ENCODE measurements around the gene GDPD4.

The GDPD4 gene

GRCh38 chr11:77231800-77232199, 69.7 kb downstream of the GDPD4 start:
- no peak overlapping the region for H3K4me3 ChIP-seq (ENCODE audit: low read depth, low read length)
- no peaks in the 10 kb centered on the region for H3K4me1 ChIP-seq (ENCODE audit: control insufficient read depth, insufficient read depth, low read length)
- H3K9me3 ChIP-seq (ENCODE audit: control insufficient read depth, insufficient read depth, low read length): no peaks in the 10 kb centered on the region
- no peak overlapping the region for H3K9ac ChIP-seq (ENCODE audit: low read depth, low read length)
- H3K27me3 ChIP-seq (ENCODE audit: control insufficient read depth, insufficient read depth, low read length): no peaks in the 10 kb centered on the region
- no peaks in the 10 kb centered on the region for H3K36me3 ChIP-seq (ENCODE audit: control insufficient read depth, insufficient read depth, low read length)

- H3K9me3 ChIP-seq (ENCODE audit: control insufficient read depth, insufficient read depth, low read length): no peaks in the 10 kb centered on the region
- H3K4me3 ChIP-seq (ENCODE audit: low read depth, low read length): no peak overlapping the region
- H3K36me3 ChIP-seq (ENCODE audit: control insufficient read depth, insufficient read depth, low read length): no peaks in the 10 kb centered on the region
- no peak overlapping the region for H3K9ac ChIP-seq (ENCODE audit: low read depth, low read length)
- no peaks in the 10 kb centered on the region for H3K4me1 ChIP-seq (ENCODE audit: control insufficient read depth, insufficient read depth, low read length)
- H3K27me3 ChIP-seq (ENCODE audit: control insufficient read depth, insufficient read depth, low read length): no peaks in the 10 kb centered on the region
Observed at GRCh38 chr11:77230878-77231605, 70.4 kb downstream of the GDPD4 start.

- Histone ChIP-seq H3K27me3 (ENCODE audit: control insufficient read depth, insufficient read depth, low read length) (no peaks in the 10 kb centered on the region), H3K9ac (ENCODE audit: low read depth, low read length) (no peak overlapping the region), H3K4me3 (ENCODE audit: low read depth, low read length) (no peak overlapping the region), H3K9me3 (ENCODE audit: control insufficient read depth, insufficient read depth, low read length) (no peaks in the 10 kb centered on the region), H3K4me1 (ENCODE audit: control insufficient read depth, insufficient read depth, low read length) (no peaks in the 10 kb centered on the region), H3K36me3 (ENCODE audit: control insufficient read depth, insufficient read depth, low read length) (no peaks in the 10 kb centered on the region)
Observed at GRCh38 chr11:77223797-77224196, 77.7 kb downstream of the GDPD4 start.

GRCh38 chr11:77217156-77217555, 84.3 kb downstream of the GDPD4 start:
- Histone ChIP-seq H3K9ac (ENCODE audit: low read depth, low read length) (no peak overlapping the region), H3K27me3 (ENCODE audit: control insufficient read depth, insufficient read depth, low read length) (no peaks in the 10 kb centered on the region), H3K4me3 (ENCODE audit: low read depth, low read length) (no peak overlapping the region), H3K36me3 (ENCODE audit: control insufficient read depth, insufficient read depth, low read length) (no peaks in the 10 kb centered on the region), H3K4me1 (ENCODE audit: control insufficient read depth, insufficient read depth, low read length) (no peaks in the 10 kb centered on the region), H3K9me3 (ENCODE audit: control insufficient read depth, insufficient read depth, low read length) (no peaks in the 10 kb centered on the region)

- Histone ChIP-seq H3K4me3 (ENCODE audit: low read depth, low read length) (no peak overlapping the region), H3K9me3 (ENCODE audit: control insufficient read depth, insufficient read depth, low read length) (no peaks in the 10 kb centered on the region), H3K9ac (ENCODE audit: low read depth, low read length) (no peak overlapping the region), H3K27me3 (ENCODE audit: control insufficient read depth, insufficient read depth, low read length) (no peaks in the 10 kb centered on the region), H3K4me1 (ENCODE audit: control insufficient read depth, insufficient read depth, low read length) (no peaks in the 10 kb centered on the region), H3K36me3 (ENCODE audit: control insufficient read depth, insufficient read depth, low read length) (no peaks in the 10 kb centered on the region)
Observed at GRCh38 chr11:77215106-77215505, 86.4 kb downstream of the GDPD4 start.

GRCh38 chr11:77214557-77214956, 86.9 kb downstream of the GDPD4 start:
- Histone ChIP-seq H3K9ac (ENCODE audit: low read depth, low read length) (no peak overlapping the region), H3K4me1 (ENCODE audit: control insufficient read depth, insufficient read depth, low read length) (no peaks in the 10 kb centered on the region), H3K9me3 (ENCODE audit: control insufficient read depth, insufficient read depth, low read length) (no peaks in the 10 kb centered on the region), H3K27me3 (ENCODE audit: control insufficient read depth, insufficient read depth, low read length) (no peaks in the 10 kb centered on the region), H3K4me3 (ENCODE audit: low read depth, low read length) (no peak overlapping the region), H3K36me3 (ENCODE audit: control insufficient read depth, insufficient read depth, low read length) (no peaks in the 10 kb centered on the region)

GRCh38 chr11:77213589-77214428, 87.7 kb downstream of the GDPD4 start:
- no peaks in the 10 kb centered on the region for H3K36me3 ChIP-seq (ENCODE audit: control insufficient read depth, insufficient read depth, low read length)
- H3K4me1 ChIP-seq (ENCODE audit: control insufficient read depth, insufficient read depth, low read length): no peaks in the 10 kb centered on the region
- no peak overlapping the region for H3K4me3 ChIP-seq (ENCODE audit: low read depth, low read length)
- H3K9me3 ChIP-seq (ENCODE audit: control insufficient read depth, insufficient read depth, low read length): no peaks in the 10 kb centered on the region
- H3K27me3 ChIP-seq (ENCODE audit: control insufficient read depth, insufficient read depth, low read length): no peaks in the 10 kb centered on the region
- H3K9ac ChIP-seq (ENCODE audit: low read depth, low read length): no peak overlapping the region

GRCh38 chr11:77213029-77213579, 88.4 kb downstream of the GDPD4 start:
- H3K4me3 ChIP-seq (ENCODE audit: low read depth, low read length): no peak overlapping the region

GRCh38 chr11:77212314-77213007, 89.0 kb downstream of the GDPD4 start:
- no peaks in the 10 kb centered on the region for H3K9me3 ChIP-seq (ENCODE audit: control insufficient read depth, insufficient read depth, low read length)
- H3K36me3 ChIP-seq (ENCODE audit: control insufficient read depth, insufficient read depth, low read length): no peaks in the 10 kb centered on the region
- no peak overlapping the region for H3K9ac ChIP-seq (ENCODE audit: low read depth, low read length)
- H3K4me3 ChIP-seq (ENCODE audit: low read depth, low read length): no peak overlapping the region
- H3K27me3 ChIP-seq (ENCODE audit: control insufficient read depth, insufficient read depth, low read length): no peaks in the 10 kb centered on the region
- no peaks in the 10 kb centered on the region for H3K4me1 ChIP-seq (ENCODE audit: control insufficient read depth, insufficient read depth, low read length)

More at GRCh38 chr11:77213029-77213579, 88.4 kb downstream of the GDPD4 start:
- Histone ChIP-seq H3K9ac (ENCODE audit: low read depth, low read length) (no peak overlapping the region), H3K27me3 (ENCODE audit: control insufficient read depth, insufficient read depth, low read length) (no peaks in the 10 kb centered on the region), H3K4me1 (ENCODE audit: control insufficient read depth, insufficient read depth, low read length) (no peaks in the 10 kb centered on the region), H3K9me3 (ENCODE audit: control insufficient read depth, insufficient read depth, low read length) (no peaks in the 10 kb centered on the region), H3K36me3 (ENCODE audit: control insufficient read depth, insufficient read depth, low read length) (no peaks in the 10 kb centered on the region)

GRCh38 chr11:77211594-77212251, 89.8 kb downstream of the GDPD4 start:
- no peaks in the 10 kb centered on the region for H3K27me3 ChIP-seq (ENCODE audit: control insufficient read depth, insufficient read depth, low read length)
- H3K4me3 ChIP-seq (ENCODE audit: low read depth, low read length): no peak overlapping the region
- no peaks in the 10 kb centered on the region for H3K36me3 ChIP-seq (ENCODE audit: control insufficient read depth, insufficient read depth, low read length)
- H3K9me3 ChIP-seq (ENCODE audit: control insufficient read depth, insufficient read depth, low read length): no peaks in the 10 kb centered on the region
- no peak overlapping the region for H3K9ac ChIP-seq (ENCODE audit: low read depth, low read length)
- no peaks in the 10 kb centered on the region for H3K4me1 ChIP-seq (ENCODE audit: control insufficient read depth, insufficient read depth, low read length)

GRCh38 chr11:77211040-77211451, 90.4 kb downstream of the GDPD4 start:
- H3K4me3 ChIP-seq (ENCODE audit: low read depth, low read length): no peak overlapping the region
- no peaks in the 10 kb centered on the region for H3K9me3 ChIP-seq (ENCODE audit: control insufficient read depth, insufficient read depth, low read length)
- H3K27me3 ChIP-seq (ENCODE audit: control insufficient read depth, insufficient read depth, low read length): no peaks in the 10 kb centered on the region
- no peaks in the 10 kb centered on the region for H3K4me1 ChIP-seq (ENCODE audit: control insufficient read depth, insufficient read depth, low read length)
- H3K36me3 ChIP-seq (ENCODE audit: control insufficient read depth, insufficient read depth, low read length): no peaks in the 10 kb centered on the region
- H3K9ac ChIP-seq (ENCODE audit: low read depth, low read length): no peak overlapping the region

Data from iPS-15b (cell line).